HG02943 (cell line): ENCODE data around the gene FASLG.

Source experiments
- ATAC-seq: cut with Tn5 transposase; IDR thresholded peaks from one replicate; pipeline ENCODE4 v1.9.1; 2021; ENCODE audit warnings: mild to moderate bottlenecking, low read depth, moderate library complexity; ENCODE audit not compliant: unreplicated experiment

The FASLG gene

GRCh38 chr1:172642970-172643369 is 15.9 kb upstream of the FASLG start:
- ATAC-seq: no peak

DNA sequence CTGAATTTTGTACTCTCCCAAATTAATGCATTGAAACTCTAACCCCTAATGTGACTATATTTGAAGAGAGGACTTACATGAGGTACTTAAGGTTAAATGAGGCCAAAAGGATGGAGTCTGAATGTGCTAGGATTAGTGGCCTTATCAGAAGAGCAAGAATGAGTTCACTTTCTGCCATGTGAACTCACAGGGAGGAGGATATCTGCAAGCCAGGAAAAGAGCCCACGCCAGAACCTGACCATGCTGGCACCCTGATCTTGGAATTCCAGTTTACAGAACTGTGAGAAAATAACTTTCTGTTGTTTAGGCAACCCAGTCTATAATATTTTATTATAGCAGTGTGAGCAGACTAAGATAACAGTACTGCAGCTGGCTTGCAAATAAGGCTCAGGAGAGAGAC is 12.2 kb upstream of the FASLG start:
- no peak for ATAC-seq

GRCh38 chr1:172647110-172647564 is 11.8 kb upstream of the FASLG start:
- no peak for ATAC-seq

DNA sequence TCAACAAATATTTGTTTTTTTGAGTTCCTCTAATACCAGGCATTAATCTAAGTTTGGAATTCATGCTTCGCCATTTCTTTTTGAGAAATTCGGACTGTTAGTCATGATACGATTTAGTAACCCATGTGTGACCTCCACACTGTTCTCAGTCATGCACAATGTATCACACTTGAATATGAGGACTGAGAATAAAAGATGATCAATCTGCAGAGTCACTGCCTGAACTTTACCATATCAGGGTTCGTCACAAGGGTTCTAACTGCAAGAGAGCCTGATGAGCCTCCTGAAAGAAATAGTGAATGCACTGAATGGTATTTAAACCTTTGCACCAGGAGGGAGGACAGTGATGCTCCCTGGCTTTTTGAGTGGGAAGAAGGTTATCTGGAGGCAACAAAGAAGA is 10.9 kb upstream of the FASLG start:
- no peak for ATAC-seq

GRCh38 chr1:172650474-172651193 is 8.3 kb upstream of the FASLG start:
- ATAC-seq: no peak

GRCh38 chr1:172653015-172653709 is 5.7 kb upstream of the FASLG start:
- ATAC-seq: no peak

- no peak for ATAC-seq
Measured at GRCh38 chr1:172654535-172654934, 4.4 kb upstream of the FASLG start.

DNA sequence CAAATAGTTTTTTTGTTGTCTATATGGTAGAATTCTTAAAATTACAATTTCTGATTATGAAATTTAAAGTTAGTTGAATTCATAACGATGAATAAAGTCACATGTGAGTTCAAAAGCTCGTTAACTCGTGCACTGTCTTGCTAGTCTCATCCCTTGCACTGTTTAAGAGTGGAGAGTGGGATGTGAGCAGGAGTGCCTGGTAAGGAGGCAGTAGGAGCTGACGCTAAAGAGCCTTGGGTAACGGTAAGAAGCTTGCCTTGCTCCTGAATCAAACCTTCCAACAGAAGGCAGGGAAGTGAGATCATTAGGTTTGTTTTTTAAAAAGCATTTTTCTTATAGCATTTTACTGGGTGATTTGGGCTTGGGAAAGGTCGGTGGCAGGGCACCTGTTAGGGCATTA is 2.3 kb upstream of the FASLG start:
- no peak for ATAC-seq

GRCh38 chr1:172657586-172657985 is 1.3 kb upstream of the FASLG start:
- no peak for ATAC-seq

DNA sequence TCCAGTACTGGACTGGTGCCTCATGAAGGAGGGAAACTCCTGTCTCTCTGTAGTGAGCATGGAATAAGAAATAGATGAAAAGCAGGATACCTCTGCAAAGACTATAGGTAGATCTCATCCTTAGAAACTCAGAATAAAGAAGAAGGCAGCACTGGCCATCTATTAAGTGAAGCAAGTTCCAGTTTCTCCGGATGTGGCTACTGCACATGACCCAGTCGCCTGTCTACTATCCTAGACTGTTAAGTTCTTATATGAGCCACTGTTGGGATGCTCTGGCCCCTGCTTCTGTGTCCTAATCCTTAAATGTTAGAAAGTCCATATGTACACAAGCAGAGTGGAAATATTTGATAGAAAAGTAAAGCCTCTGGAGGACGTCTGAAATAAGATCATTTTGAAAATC is 2.2 kb downstream of the FASLG start:
- no peak for ATAC-seq

DNA sequence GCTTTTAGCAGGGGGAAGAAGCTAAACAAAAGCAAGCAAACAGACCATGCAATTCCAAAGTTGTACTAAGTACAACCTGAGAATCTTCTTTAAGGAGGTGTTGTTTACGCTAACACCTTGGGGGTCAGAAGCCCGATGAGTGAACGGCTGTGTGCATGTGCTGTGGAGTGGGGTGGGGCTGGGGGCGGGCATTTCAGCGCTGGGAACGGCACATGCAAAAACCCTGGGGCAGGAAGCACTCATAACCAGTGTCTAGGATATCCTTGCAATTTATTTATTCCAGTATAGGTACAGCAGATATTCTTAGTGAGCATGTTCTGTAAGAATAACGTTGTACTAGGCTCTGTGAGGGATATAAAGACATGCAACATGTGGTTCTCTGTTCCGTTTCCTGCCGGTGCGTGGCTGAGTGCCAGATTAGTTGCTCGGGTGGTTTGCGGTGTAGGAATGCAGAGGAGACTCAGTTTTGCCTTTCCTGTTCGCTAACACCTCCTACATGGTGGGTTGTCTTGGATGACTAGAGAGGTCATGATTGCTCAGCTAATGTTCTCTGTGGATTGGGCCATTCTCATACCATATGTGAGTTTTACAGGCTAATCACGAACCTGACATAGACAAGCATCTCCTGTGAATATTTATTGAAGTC is 3.7 kb downstream of the FASLG start:
- peak; percentile 81 for ATAC-seq

- no peak for ATAC-seq
Measured at GRCh38 chr1:172663732-172664131, 4.8 kb downstream of the FASLG start.

DNA sequence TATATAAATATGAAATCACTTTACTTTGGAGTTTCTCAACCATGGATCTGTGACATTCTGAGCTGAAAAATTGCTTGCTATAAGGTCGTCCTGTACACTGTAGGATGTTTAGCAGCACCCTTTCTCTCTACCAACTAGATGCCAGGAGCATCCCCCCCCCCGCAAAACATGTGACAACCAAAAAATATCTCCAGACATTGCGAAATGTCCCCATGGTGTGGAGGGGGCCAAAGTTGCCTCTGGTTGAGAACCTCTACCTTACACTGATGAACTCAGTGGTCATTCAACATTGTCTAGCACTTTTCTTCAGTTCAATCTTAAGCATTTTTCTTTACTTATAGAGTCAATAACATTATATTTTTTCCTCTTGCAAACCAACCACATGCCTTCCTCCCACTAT is 9.2 kb downstream of the FASLG start:
- ATAC-seq: no peak

DNA sequence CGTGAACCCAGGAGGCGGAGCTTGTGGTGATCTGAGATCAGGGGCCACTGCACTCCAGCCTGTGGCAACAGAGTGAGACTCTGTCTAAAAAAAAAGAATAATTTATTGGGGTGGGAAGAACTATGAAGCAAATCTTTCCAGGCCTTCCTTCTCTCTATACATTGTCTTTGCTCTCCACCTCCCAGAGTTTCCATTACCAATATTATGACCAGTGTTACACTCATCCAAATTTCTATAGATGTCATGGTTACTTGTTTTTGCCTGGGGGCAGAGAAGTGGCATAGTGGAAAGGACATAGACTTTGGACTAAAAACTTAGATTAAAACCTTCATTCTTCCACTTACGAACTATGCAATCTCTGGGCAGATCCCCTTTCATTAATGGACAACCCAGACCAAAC is 10.1 kb downstream of the FASLG start:
- no peak for ATAC-seq

DNA sequence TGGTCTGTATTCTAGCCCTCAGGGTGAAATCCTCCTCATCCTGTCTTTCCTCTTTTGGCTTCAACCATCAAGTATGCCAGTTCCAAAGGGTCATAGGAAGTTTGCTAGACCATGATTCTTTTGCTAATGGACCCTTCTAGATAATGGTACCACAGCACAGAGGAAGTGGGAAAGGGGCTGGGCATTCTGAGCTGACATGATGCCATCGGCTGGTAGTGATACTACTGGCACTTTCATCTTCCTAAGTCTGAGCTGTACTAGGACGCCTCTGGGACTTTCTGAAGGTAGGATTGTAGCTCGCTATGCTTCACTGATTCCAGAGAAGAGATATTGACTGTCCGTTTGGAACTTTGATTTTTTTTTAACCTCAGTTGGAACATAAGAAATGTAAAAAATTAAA is 11.4 kb downstream of the FASLG start:
- no peak for ATAC-seq

GRCh38 chr1:172670791-172671190 is 11.9 kb downstream of the FASLG start:
- ATAC-seq: no peak

- no peak for ATAC-seq
Measured at GRCh38 chr1:172671591-172671990, 12.7 kb downstream of the FASLG start.

- ATAC-seq: no peak
Measured at GRCh38 chr1:172672720-172673119, 13.8 kb downstream of the FASLG start.

DNA sequence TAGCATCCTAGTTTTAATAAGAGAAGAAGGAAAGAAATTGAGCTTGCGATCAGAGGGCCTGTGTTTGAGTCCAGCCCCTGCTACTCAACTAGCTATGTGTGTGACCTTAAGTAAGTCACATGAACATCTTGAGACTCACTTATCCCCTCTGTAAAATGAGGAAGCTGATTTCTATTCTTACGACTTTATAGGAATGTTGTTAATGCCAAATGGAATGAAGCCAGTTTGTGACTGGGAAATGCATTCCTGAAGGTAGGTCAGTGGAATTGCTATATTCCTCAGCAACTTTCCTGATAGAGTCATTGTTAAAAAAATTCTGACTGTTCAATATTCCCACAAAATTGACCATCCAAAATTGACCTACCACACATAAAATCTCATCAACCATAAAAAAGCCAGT is 14.9 kb downstream of the FASLG start:
- ATAC-seq: no peak

GRCh38 chr1:172674831-172675613 is 16.1 kb downstream of the FASLG start:
- no peak for ATAC-seq
